HG03521 (cell line): ENCODE data around the gene BEST4.
"Not testable (repeated sequence)": the region's sequence is repeated elsewhere in the genome, so short reads cannot be mapped to it uniquely, and the experiment has no call there.

Experiments
- ATAC-seq: cut with Tn5 transposase; IDR thresholded peaks from one replicate; pipeline ENCODE4 v1.9.1; 2021; ENCODE audit warnings: mild to moderate bottlenecking, moderate library complexity; ENCODE audit not compliant: unreplicated experiment

Gene BEST4

GRCh38 chr1:44819608-44820327 lies 31.8 kb upstream of the BEST4 start:
- peak; percentile 79 for ATAC-seq

GRCh38 chr1:44819196-44819607 lies 31.2 kb upstream of the BEST4 start:
- no peak for ATAC-seq

DNA sequence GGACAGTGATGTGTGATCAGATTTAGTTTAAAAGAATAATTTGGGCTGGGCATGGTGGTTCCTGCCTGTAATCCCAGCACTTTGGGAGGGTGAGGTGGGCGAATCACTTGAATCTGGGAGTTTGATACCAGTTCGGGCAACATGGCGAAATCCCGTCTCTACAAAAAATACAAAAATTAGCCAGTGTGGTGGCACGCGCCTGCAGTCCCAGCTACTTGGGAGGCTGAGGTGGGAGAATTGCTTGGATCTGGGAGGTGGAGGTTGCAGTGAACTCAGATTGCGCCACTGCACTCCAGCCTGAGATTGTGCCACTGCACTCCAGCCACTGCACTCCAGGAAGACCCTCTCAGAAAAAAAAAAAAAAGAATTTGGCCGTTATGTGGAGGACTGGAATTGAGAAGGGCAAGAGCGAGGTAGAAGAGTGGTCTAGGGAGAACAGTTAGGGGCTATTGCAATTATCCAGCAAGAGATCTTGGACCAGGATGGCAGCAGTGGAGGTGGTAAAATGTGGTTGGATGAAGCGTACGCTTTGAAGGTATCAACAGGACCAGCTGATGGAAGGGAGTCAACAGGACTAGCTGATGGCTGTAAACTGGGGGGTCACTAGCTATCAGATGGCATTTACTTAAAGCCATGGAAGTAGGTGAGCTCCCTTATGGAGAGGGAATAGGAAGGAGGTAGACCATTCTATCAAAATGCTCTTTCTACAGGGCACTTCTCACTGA lies 30.0 kb upstream of the BEST4 start:
- ATAC-seq = no peak

GRCh38 chr1:44817307-44817706 lies 29.3 kb upstream of the BEST4 start:
- no peak for ATAC-seq

DNA sequence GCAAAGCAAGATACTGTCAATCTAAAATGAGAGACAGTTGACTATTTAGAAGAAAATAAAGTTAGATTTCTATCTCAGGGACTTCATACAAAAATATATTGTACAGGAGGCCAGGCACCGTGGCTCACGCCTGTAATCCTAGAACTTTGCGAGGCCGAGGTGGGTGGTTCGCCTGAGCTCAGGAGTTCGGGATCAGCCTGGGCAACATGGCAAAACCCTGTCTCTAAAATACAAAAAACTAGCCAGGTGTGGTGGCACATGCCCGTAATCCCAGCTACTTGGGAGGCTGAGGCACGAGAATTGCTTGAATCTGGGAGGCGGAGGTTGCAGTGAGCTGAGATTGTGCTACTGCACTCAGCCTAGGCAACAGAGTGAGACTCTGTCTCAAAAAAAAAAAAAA lies 28.0 kb upstream of the BEST4 start:
- ATAC-seq = not testable (repeated sequence)

DNA sequence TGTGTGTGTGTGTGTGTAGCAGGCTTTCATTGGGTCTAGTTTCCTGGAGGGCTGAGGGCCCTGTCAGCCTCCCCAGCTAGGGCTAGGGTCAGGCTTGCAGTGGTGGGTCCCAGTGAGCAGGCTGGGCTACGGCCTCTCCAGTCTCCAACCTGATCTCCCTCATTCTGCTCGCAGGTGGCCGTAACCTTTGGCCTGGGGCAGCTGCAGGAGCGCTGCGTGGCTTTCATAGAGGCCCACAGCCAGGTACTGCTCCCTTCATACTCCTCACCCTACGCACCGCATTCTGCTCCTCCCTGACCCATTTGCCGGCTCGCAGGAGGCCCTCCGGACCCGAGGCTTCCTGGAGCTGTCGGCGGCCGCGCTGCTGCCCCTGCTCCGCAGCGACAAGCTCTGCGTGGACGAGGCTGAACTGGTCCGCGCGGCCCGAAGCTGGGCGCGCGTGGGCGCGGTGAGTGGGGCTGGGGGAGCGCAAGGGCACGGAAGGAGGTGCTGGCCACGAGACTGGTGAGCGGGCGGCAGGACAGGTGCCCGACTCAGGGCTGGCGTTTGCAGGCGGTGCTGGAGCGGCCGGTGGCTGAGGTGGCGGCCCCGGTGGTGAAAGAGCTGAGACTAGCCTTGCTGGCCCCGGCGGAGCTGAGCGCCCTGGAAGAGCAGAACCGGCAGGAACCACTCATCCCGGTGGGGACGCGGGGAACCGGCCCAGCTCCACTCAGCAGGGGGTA lies 25.0 kb upstream of the BEST4 start:
- ATAC-seq = no peak

- ATAC-seq = no peak
These were observed 23.3 kb upstream of the BEST4 start for GRCh38 chr1:44811234-44811633.

- ATAC-seq = not testable (repeated sequence)
These were observed 22.8 kb upstream of the BEST4 start for GRCh38 chr1:44810762-44811105.

GRCh38 chr1:44810101-44810761 lies 22.3 kb upstream of the BEST4 start:
- no peak for ATAC-seq

DNA sequence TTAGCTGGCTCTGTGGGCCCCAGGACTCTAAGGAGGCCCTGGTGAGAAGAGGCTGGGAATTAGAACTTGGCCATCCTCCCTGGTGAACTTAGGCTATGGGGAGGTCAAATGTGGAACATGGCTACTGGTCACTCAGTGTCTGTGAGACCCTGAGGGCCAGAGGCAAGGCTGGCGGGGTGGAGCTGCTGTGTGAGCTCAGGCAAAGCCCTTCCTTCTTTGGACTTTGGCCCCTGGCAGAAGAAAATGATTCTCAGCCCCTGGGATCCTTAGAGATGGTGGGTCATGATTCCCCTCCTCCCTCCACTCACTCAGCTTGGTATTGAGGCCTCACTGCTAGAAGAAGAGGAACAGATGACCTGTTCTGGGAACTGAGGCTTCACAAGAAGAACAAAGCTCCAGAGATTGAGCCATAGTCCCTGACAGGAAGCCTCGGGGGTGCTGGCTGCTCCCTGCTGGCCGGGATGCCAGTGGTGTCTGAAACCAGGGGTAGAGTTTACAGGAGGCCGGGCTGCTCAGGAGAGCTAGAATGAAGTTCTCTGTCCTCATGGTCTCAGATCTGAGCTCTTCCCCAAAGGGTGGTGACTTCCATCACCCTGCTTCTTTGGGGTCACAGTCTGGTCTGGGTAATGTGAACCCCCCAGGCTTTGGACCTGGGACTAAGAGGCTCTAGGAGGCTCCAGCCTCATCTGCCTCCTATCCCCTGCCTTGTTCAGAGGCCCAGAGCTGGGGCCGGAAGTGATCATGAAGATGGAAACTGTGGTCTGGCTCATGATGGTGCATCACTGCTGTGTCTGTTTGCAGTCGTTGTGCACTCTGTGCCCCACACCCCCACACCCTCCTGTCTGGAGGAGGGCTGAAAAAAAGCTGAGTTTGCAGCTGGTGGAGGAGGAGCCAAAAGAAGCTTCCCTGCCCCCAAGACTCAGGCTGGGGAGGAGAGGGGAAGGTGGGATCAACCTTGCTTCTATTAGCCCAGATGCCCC lies 21.3 kb upstream of the BEST4 start:
- ATAC-seq = peak; percentile 53

- no peak for ATAC-seq
These were observed 20.3 kb upstream of the BEST4 start, which contains the start of gene BTBD19 for GRCh38 chr1:44808063-44808937. Gene BTBD19, plus strand, starts transcription at chr1:44808523. Its CDS starts 298 bp downstream, at chr1:44808821.

GRCh38 chr1:44807364-44808062 lies 19.5 kb upstream of the BEST4 start:
- peak; percentile 29 for ATAC-seq

DNA sequence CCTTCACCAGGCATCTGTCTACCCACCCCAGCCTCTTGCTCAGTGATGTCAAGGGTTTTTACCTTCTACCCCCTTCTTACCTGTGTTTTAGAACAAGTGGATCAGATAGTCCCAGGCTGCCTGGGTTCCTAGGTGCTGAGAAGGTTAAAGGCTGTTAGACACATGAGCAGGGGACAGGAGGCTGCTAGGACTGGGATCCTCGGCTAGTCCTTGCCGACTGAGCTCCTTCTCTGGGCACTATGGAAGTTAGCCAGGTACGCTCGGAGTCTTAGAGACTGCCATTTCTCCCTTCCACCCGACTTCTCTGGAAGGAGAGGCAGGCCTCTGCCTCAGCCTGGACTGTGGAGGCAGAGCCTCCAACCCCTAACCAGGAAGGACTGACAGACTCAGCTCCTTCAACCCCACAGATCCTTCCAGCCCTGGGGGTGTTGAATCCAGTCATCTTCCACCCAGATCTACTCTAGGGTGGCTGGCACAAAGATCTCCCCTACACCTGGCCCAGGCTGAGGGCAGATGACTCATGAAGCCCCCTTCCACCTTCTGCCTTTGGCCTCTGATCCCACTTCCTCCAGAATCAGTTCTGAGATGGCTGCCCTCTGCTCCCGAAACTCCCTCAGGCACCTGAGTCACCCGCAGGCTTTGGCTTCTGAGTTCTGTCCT lies 18.9 kb upstream of the BEST4 start, which contains the start of gene DYNLT4:
DYNLT4 (minus strand) TSS at position 648 of the 660 bp plus-strand sequence. CDS start 683 bp downstream, outside the sequence.
- no peak for ATAC-seq

DNA sequence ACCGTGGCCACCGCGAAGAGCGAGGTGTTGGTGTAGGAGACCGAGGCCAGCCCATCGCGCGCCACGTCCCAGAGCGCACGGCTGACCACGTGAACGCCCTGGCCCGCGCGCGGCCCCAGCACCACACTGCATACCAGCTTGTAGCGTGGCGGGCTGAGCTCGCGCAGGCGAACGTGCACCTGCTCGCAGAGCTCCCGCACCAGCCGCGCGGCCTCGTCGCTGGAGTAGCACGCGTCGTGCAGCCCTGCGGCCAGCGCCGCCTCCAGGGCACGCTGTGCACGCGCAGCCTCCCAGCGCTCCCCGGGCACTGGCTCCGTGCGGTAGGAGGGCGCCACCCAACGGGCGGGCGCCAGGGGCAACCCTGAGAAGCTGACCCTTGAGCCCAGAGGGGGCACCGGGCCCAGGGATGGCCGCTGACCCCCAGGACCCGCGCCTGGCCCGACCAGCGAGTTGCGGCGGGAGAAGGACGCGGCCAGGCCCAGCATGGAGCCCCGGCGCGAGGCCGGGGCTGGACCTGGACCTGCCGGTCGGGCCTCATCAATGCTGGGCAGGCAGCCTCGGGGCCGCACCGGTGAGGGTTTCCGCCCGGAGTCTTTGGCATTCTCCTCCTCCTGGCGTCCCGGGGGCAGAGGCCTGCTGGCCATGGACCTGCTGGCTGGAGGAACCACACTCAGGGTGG lies 18.2 kb upstream of the BEST4 start:
- no peak for ATAC-seq

- ATAC-seq = no peak
These were observed 17.5 kb upstream of the BEST4 start for GRCh38 chr1:44805311-44806024.

DNA sequence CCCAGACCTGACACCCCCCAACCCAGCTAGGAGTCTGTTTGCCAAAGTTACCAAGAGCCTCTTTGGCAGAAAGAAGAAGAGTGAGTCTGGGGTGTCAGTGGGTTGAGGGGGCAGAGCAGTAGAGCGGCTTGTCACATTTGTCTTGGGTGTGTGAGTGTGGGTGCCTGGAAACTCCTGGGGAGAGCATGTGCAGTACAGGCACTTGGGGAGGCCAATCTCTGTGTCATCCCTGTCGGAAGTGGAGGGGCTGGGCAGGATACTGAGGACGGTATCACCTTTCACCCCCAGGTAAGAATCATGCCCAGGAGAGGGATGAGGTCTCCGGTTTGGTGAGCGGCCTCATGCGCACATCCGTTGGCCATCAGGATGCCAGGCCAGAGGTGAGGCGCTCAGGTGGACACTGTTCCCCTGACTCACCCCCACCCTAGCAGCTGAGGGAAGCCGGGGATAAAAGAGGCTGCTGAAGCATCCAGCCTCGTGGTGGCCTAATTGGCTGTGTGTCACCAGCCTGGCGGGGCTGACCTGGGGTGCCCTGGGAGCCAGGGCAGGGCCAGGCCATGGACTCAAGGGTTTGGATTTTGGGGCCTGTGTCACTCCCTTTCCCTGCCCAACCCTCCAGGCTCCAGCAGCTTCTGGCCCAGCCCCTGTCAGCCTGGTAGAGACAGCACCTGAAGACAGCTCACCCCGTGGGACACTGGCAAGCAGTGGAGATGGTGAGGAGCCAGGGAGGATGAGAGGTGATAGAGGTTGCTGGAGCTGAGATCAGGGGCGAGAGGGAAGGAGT lies 15.5 kb upstream of the BEST4 start:
- ATAC-seq = no peak
